GM23338 (cell line): ENCODE results near the gene LINGO4. TPM values are rescaled to one million over a fixed set of nuclear protein-coding genes. Genes with fewer than 3 reads are reported as not detected.
A peak's percentile ranks its signal among the peaks of the same experiment; 100 is the strongest.

Source experiments
- ATAC-seq: fragments of 200-7000 bp; cut with Tn5 transposase; 3 replicates; pipeline ENCODE4 v1.9.1; 2020
- DNase-seq: peaks from one replicate; pipeline ENCODE4 v3.0.0-alpha.2; 2015; ENCODE audit warnings: low spot score
- H2AFZ ChIP-seq: fragments of 200-600 bp; sonication (generic); 2 replicates; pipeline ENCODE4 v1.8.0; 2016; ENCODE audit warnings: antibody characterized with exemption, mild to moderate bottlenecking, moderate library complexity
- H3F3A ChIP-seq: fragments of 200-600 bp; sonication (generic); replicated peaks from 2 replicates; pipeline ENCODE4 v1.8.0; 2017; ENCODE audit warnings: antibody characterized with exemption, mixed run types, low read depth
- H3K27ac ChIP-seq: fragments of 200-600 bp; sonication (generic); 2 replicates; pipeline ENCODE4 v1.6.1; 2016; ENCODE audit warnings: low read depth
- H3K27me3 ChIP-seq: fragments of 200-600 bp; sonication (generic); 2 replicates; pipeline ENCODE4 v1.8.0; 2016; ENCODE audit warnings: mild to moderate bottlenecking, mixed run types, moderate library complexity; ENCODE audit not compliant: insufficient read depth
- H3K36me3 ChIP-seq: fragments of 200-600 bp; sonication (generic); 2 replicates; pipeline ENCODE4 v1.8.0; 2016; ENCODE audit warnings: mild to moderate bottlenecking; ENCODE audit not compliant: insufficient read depth
- H3K4me1 ChIP-seq: fragments of 200-600 bp; sonication (generic); 2 replicates; pipeline ENCODE4 v1.8.0; 2016; ENCODE audit warnings: mild to moderate bottlenecking, moderate library complexity; ENCODE audit not compliant: insufficient read depth
- H3K4me2 ChIP-seq: fragments of 200-600 bp; sonication (generic); 2 replicates; pipeline ENCODE4 v1.7.1; 2017; ENCODE audit warnings: mixed run types
- H3K4me3 ChIP-seq: fragments of 200-600 bp; sonication (generic); 2 replicates; pipeline ENCODE4 v1.6.1; 2016; ENCODE audit warnings: mixed run types
- H3K79me2 ChIP-seq: fragments of 200-600 bp; sonication (generic); replicated peaks from 2 replicates; pipeline ENCODE4 v1.8.0; 2017; ENCODE audit warnings: mild to moderate bottlenecking; ENCODE audit not compliant: insufficient read depth
- H3K9me2 ChIP-seq: fragments of 200-600 bp; sonication (generic); 2 replicates; pipeline ENCODE4 v1.8.0; 2017; ENCODE audit not compliant: insufficient read depth
- H4K20me1 ChIP-seq: fragments of 200-600 bp; sonication (generic); replicated peaks from 2 replicates; pipeline ENCODE4 v1.8.0; 2017; ENCODE audit warnings: mild to moderate bottlenecking; ENCODE audit not compliant: insufficient read depth
- H3K27ac Mint-ChIP-seq: 2 replicates; pipeline ENCODE4 v1.8.0; 2020; ENCODE audit warnings: inconsistent platforms, mild to moderate bottlenecking, moderate library complexity, mixed read lengths
- H3K27me3 Mint-ChIP-seq: 3 replicates; pipeline ENCODE4 v1.8.0; 2022; ENCODE audit warnings: low read depth, mild to moderate bottlenecking, moderate library complexity, mixed read lengths, inconsistent platforms; ENCODE audit not compliant: insufficient read depth, poor library complexity
- H3K36me3 Mint-ChIP-seq: 3 replicates; pipeline ENCODE4 v1.8.0; 2021; ENCODE audit warnings: low read depth, mild to moderate bottlenecking, inconsistent platforms, moderate library complexity, mixed read lengths
- H3K4me1 Mint-ChIP-seq: 3 replicates; pipeline ENCODE4 v1.8.0; 2020; ENCODE audit warnings: mild to moderate bottlenecking, inconsistent platforms, mixed read lengths
- H3K4me3 Mint-ChIP-seq: 3 replicates; pipeline ENCODE4 v1.8.0; 2021; ENCODE audit warnings: moderate library complexity, mild to moderate bottlenecking, inconsistent platforms, mixed read lengths
- H3K9me3 Mint-ChIP-seq: 3 replicates; pipeline ENCODE4 v1.8.0; 2020; ENCODE audit warnings: moderate library complexity, mild to moderate bottlenecking, inconsistent platforms, mixed read lengths
- CREB1 ChIP-seq: fragments of 250-450 bp; sonication (Bioruptor Pico); IDR thresholded peaks from 2 replicates; pipeline ENCODE4 v1.5.0; 2020; ENCODE audit warnings: low read depth, mild to moderate bottlenecking, moderate library complexity
- EZH2 ChIP-seq: fragments of 200-600 bp; sonication (generic); IDR thresholded peaks from one replicate; pipeline ENCODE4 v1.8.0; 2017; ENCODE audit warnings: antibody characterized with exemption, mild to moderate bottlenecking, low read depth; ENCODE audit not compliant: unreplicated experiment
- EZH2phosphoT487 ChIP-seq: fragments of 200-600 bp; sonication (generic); IDR thresholded peaks from one replicate; pipeline ENCODE4 v1.8.1; 2018; ENCODE audit warnings: antibody characterized with exemption; ENCODE audit not compliant: unreplicated experiment
- JUNB ChIP-seq: IDR thresholded peaks from one replicate; pipeline ENCODE4 v1.6.1; 2016; ENCODE audit warnings: antibody characterized with exemption; ENCODE audit not compliant: unreplicated experiment
- NANOG ChIP-seq: IDR thresholded peaks from 2 replicates; pipeline ENCODE4 v1.6.1; 2016; ENCODE audit warnings: antibody characterized with exemption, borderline replicate concordance
- STAT1 ChIP-seq: IDR thresholded peaks from one replicate; pipeline ENCODE4 v1.6.1; 2016; ENCODE audit warnings: antibody characterized with exemption; ENCODE audit not compliant: unreplicated experiment
- ZNF114 ChIP-seq: fragments of 250-450 bp; sonication (Bioruptor Pico); IDR thresholded peaks from 2 replicates; pipeline ENCODE4 v1.5.0; 2020; ENCODE audit warnings: mild to moderate bottlenecking, moderate library complexity
- polyA plus RNA-seq: library from polyadenylated mRNA; unstranded; fragments of >200 nt; fragmentation: Nextera tagmentation; extraction: Ambion mirVana; gene quantifications from 2 replicates; pipeline ENCODE4 v1.2.1, GENCODE V29; 2016
- total RNA-seq: library from RNA; depleted of rRNA; stranded (reverse); fragments of >200 nt; shearing (Covaris generic); gene quantifications from 2 replicates; pipeline ENCODE4 v1.2.3, GENCODE V29; 2014
- TF ChIP-seq, protein P1 (sequence below): IDR thresholded peaks from 2 replicates; pipeline ENCODE4 v1.6.1; 2016; ENCODE audit warnings: antibody characterized with exemption
- TF ChIP-seq, protein P2 (sequence below): IDR thresholded peaks from one replicate; pipeline ENCODE4 v1.6.1; 2018; ENCODE audit warnings: antibody characterized with exemption; ENCODE audit not compliant: unreplicated experiment

Gene LINGO4
- total and polyA plus RNA-seq, 2 experiments from 2014 or later, result not detected

DNA sequence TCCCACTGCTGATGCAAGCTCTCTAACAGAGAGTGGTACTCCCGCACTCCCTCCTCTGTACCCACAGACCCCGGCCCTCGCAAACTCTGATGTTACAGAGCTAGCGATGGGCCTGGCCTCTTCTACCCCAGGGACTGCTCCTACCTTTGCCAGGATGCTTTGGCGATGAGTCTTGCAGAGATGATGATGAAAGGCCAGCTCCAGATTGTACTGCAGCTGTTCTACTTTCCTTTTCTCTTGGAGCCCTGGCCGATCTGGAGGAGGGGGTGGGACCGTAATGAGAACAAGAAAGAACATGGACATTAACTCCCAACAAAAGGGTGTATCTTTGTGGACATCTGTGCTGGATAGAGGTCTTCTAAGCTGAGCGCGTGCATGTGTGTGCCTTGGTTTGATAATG lies 6.0 kb upstream of the LINGO4 start:
- H3F3A ChIP-seq, result no peaks in the 10 kb centered on the region
- no peaks in the 10 kb centered on the region for H3K9me2 ChIP-seq
- H3K79me2 ChIP-seq, result no peaks in the 10 kb centered on the region
- TF ChIP-seq NANOG (no peak), CREB1 (CRISPR knock-in tag) (no peak), ZNF114 (CRISPR knock-in tag) (no peak), EZH2phosphoT487 (no peak), STAT1 (no peak), JUNB (no peak)
- TF ChIP-seq, protein P1, sequence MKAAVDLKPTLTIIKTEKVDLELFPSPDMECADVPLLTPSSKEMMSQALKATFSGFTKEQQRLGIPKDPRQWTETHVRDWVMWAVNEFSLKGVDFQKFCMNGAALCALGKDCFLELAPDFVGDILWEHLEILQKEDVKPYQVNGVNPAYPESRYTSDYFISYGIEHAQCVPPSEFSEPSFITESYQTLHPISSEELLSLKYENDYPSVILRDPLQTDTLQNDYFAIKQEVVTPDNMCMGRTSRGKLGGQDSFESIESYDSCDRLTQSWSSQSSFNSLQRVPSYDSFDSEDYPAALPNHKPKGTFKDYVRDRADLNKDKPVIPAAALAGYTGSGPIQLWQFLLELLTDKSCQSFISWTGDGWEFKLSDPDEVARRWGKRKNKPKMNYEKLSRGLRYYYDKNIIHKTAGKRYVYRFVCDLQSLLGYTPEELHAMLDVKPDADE, result no peak
- TF ChIP-seq, protein P2, sequence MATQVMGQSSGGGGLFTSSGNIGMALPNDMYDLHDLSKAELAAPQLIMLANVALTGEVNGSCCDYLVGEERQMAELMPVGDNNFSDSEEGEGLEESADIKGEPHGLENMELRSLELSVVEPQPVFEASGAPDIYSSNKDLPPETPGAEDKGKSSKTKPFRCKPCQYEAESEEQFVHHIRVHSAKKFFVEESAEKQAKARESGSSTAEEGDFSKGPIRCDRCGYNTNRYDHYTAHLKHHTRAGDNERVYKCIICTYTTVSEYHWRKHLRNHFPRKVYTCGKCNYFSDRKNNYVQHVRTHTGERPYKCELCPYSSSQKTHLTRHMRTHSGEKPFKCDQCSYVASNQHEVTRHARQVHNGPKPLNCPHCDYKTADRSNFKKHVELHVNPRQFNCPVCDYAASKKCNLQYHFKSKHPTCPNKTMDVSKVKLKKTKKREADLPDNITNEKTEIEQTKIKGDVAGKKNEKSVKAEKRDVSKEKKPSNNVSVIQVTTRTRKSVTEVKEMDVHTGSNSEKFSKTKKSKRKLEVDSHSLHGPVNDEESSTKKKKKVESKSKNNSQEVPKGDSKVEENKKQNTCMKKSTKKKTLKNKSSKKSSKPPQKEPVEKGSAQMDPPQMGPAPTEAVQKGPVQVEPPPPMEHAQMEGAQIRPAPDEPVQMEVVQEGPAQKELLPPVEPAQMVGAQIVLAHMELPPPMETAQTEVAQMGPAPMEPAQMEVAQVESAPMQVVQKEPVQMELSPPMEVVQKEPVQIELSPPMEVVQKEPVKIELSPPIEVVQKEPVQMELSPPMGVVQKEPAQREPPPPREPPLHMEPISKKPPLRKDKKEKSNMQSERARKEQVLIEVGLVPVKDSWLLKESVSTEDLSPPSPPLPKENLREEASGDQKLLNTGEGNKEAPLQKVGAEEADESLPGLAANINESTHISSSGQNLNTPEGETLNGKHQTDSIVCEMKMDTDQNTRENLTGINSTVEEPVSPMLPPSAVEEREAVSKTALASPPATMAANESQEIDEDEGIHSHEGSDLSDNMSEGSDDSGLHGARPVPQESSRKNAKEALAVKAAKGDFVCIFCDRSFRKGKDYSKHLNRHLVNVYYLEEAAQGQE, result no peak
- no peaks in the 10 kb centered on the region for H3K36me3 ChIP-seq
- DNase-seq, result no peak
- H2AFZ ChIP-seq, result peak overlapping the region; percentile 52; the same call in 1 of the 2 replicates
- H4K20me1 ChIP-seq, result no peaks in the 10 kb centered on the region
- Mint-ChIP-seq H3K4me3 (no peak overlapping the region), H3K27ac (peak overlapping the region; percentile 34; the same call in 1 of the 2 replicates), H3K9me3 (no peaks in the 10 kb centered on the region), H3K27me3 (peaks cover 8% of the 10 kb centered on the region), H3K4me1 (peaks cover 22% of the 10 kb centered on the region), H3K36me3 (no peaks in the 10 kb centered on the region)
- peaks cover 7% of the 10 kb centered on the region for H3K4me1 ChIP-seq
- no peak for ATAC-seq
- H3K27me3 ChIP-seq, result no peaks in the 10 kb centered on the region
- H3K4me2 ChIP-seq, result no peak overlapping the region
- H3K4me3 ChIP-seq, result no peak overlapping the region
- H3K27ac ChIP-seq, result no peak overlapping the region

DNA sequence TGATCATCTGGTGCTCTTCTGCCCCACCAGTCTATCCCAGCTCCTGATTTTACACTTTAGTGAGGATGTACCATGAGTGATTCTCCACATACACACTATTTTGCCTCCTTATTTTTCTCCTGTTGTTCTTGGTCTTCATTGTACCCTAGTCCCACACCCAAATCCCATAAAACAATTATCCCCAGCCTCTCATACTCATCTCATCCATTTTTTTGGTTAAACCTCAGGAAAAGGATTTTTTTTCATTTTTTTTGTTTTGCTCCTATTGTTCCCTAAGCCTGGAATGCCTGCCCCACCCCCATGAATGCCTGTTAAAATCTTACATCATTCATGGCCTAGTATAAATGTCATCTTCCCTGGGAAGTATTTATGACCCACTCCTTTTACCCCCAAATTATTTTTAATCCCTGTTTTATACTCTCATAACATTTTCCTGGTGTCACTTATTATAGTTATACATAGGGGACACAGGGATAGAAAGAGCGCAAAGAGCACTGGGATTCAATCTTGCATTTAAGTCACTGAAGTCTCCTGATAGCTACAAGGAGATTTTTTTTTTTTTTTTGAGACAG lies 4.9 kb upstream of the LINGO4 start:
- Mint-ChIP-seq H3K27ac (peak overlapping the region; percentile 95), H3K27me3 (peaks cover 7% of the 10 kb centered on the region), H3K9me3 (no peaks in the 10 kb centered on the region), H3K4me1 (peaks cover 22% of the 10 kb centered on the region), H3K36me3 (no peaks in the 10 kb centered on the region), H3K4me3 (no peak overlapping the region; the same call in 2 of the 3 replicates)
- H2AFZ ChIP-seq, result no peak overlapping the region
- H3K36me3 ChIP-seq, result no peaks in the 10 kb centered on the region
- peak overlapping the region; percentile 4; the same call in 1 of the 2 replicates for H3K4me2 ChIP-seq
- peaks cover 7% of the 10 kb centered on the region for H3K4me1 ChIP-seq
- H3K79me2 ChIP-seq, result no peaks in the 10 kb centered on the region
- ATAC-seq (no peak), DNase-seq (peak; percentile 58)
- no peaks in the 10 kb centered on the region for H4K20me1 ChIP-seq
- H3K27me3 ChIP-seq, result no peaks in the 10 kb centered on the region
- H3K4me3 ChIP-seq, result no peak overlapping the region
- H3K27ac ChIP-seq, result no peak overlapping the region
- no peaks in the 10 kb centered on the region for H3K9me2 ChIP-seq
- no peaks in the 10 kb centered on the region for H3F3A ChIP-seq
- TF ChIP-seq STAT1, result no peak
- TF ChIP-seq, protein P2, result no peak
- no peak for TF ChIP-seq CREB1 (CRISPR knock-in tag)
- TF ChIP-seq, protein P1, result no peak
- no peak for TF ChIP-seq JUNB
- TF ChIP-seq EZH2phosphoT487, result no peak
- TF ChIP-seq EZH2, result no peak
- no peak for TF ChIP-seq NANOG
